ENCODE results near the gene NRCAM. TPM values are rescaled to one million over a fixed set of nuclear protein-coding genes. Genes with fewer than 3 reads are reported as not detected.

Gene NRCAM
- total RNA-seq, 1 donor from 2014 or later = 39.0 TPM

- DNase-seq (ENCODE audit: low read depth) = no peak
- Histone ChIP-seq H3K4me3 (ENCODE audit: low read depth, low read length) (no peak overlapping the region), H3K27me3 (ENCODE audit: control insufficient read depth, insufficient read depth, low read length) (no peaks in the 10 kb centered on the region), H3K36me3 (ENCODE audit: control insufficient read depth, insufficient read depth, low read length) (no peaks in the 10 kb centered on the region)
- no peak for TF ChIP-seq CTCF (IDR thresholded peaks at IDR 0.05; ENCODE audit: insufficient read depth, low read length, poor library complexity, severe bottlenecking)
These were observed 220.7 kb downstream of the NRCAM start for GRCh38 chr7:108235451-108236061.

- Histone ChIP-seq H3K4me3 (ENCODE audit: low read depth, low read length) (no peak overlapping the region), H3K27me3 (ENCODE audit: control insufficient read depth, insufficient read depth, low read length) (no peaks in the 10 kb centered on the region), H3K36me3 (ENCODE audit: control insufficient read depth, insufficient read depth, low read length) (no peaks in the 10 kb centered on the region)
- no peak for DNase-seq (ENCODE audit: low read depth)
- TF ChIP-seq CTCF (IDR thresholded peaks at IDR 0.05; ENCODE audit: insufficient read depth, low read length, poor library complexity, severe bottlenecking) = no peak
These were observed 221.2 kb downstream of the NRCAM start for GRCh38 chr7:108234971-108235450.

GRCh38 chr7:108234281-108234680, 222.0 kb downstream of the NRCAM start:
- DNase-seq (ENCODE audit: low read depth) = no peak
- no peaks in the 10 kb centered on the region for H3K27me3 ChIP-seq (ENCODE audit: control insufficient read depth, insufficient read depth, low read length)
- no peaks in the 10 kb centered on the region for H3K36me3 ChIP-seq (ENCODE audit: control insufficient read depth, insufficient read depth, low read length)
- no peak overlapping the region for H3K4me3 ChIP-seq (ENCODE audit: low read depth, low read length)
- no peak for TF ChIP-seq CTCF (IDR thresholded peaks at IDR 0.05; ENCODE audit: insufficient read depth, low read length, poor library complexity, severe bottlenecking)

GRCh38 chr7:108232076-108232475, 224.2 kb downstream of the NRCAM start:
- no peak for DNase-seq (ENCODE audit: low read depth)
- Histone ChIP-seq H3K36me3 (ENCODE audit: control insufficient read depth, insufficient read depth, low read length) (no peaks in the 10 kb centered on the region), H3K4me3 (ENCODE audit: low read depth, low read length) (no peak overlapping the region), H3K27me3 (ENCODE audit: control insufficient read depth, insufficient read depth, low read length) (no peaks in the 10 kb centered on the region)
- TF ChIP-seq CTCF (IDR thresholded peaks at IDR 0.05; ENCODE audit: insufficient read depth, low read length, poor library complexity, severe bottlenecking) = no peak

- no peak for DNase-seq (ENCODE audit: low read depth)
- TF ChIP-seq CTCF (IDR thresholded peaks at IDR 0.05; ENCODE audit: insufficient read depth, low read length, poor library complexity, severe bottlenecking) = no peak
- Histone ChIP-seq H3K36me3 (ENCODE audit: control insufficient read depth, insufficient read depth, low read length) (no peaks in the 10 kb centered on the region), H3K4me3 (ENCODE audit: low read depth, low read length) (no peak overlapping the region), H3K27me3 (ENCODE audit: control insufficient read depth, insufficient read depth, low read length) (no peaks in the 10 kb centered on the region)
These were observed 225.0 kb downstream of the NRCAM start for GRCh38 chr7:108231221-108231620.

- no peak for DNase-seq (ENCODE audit: low read depth)
- TF ChIP-seq CTCF (IDR thresholded peaks at IDR 0.05; ENCODE audit: insufficient read depth, low read length, poor library complexity, severe bottlenecking) = no peak
- H3K27me3 ChIP-seq (ENCODE audit: control insufficient read depth, insufficient read depth, low read length) = no peaks in the 10 kb centered on the region
- H3K4me3 ChIP-seq (ENCODE audit: low read depth, low read length) = no peak overlapping the region
- H3K36me3 ChIP-seq (ENCODE audit: control insufficient read depth, insufficient read depth, low read length) = no peaks in the 10 kb centered on the region
These were observed 228.9 kb downstream of the NRCAM start for GRCh38 chr7:108227366-108227765.

Data from kidney epithelial cell (primary cell).